Activated CD8-positive, alpha-beta memory T cell treated with anti-CD3 and anti-CD28 coated beads, Interleukin-2, amount 50 U/mL, for 24 hours (primary cell): ENCODE measurements around the gene ATF3.
A peak's percentile ranks its signal among the peaks of the same experiment; 100 is the strongest.

Source experiments
- DNase-seq: peaks from one replicate; pipeline ENCODE4 v3.0.0-alpha.2; 2020; ENCODE audit errors: extremely low read depth

Gene ATF3, protein sequence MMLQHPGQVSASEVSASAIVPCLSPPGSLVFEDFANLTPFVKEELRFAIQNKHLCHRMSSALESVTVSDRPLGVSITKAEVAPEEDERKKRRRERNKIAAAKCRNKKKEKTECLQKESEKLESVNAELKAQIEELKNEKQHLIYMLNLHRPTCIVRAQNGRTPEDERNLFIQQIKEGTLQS

DNA sequence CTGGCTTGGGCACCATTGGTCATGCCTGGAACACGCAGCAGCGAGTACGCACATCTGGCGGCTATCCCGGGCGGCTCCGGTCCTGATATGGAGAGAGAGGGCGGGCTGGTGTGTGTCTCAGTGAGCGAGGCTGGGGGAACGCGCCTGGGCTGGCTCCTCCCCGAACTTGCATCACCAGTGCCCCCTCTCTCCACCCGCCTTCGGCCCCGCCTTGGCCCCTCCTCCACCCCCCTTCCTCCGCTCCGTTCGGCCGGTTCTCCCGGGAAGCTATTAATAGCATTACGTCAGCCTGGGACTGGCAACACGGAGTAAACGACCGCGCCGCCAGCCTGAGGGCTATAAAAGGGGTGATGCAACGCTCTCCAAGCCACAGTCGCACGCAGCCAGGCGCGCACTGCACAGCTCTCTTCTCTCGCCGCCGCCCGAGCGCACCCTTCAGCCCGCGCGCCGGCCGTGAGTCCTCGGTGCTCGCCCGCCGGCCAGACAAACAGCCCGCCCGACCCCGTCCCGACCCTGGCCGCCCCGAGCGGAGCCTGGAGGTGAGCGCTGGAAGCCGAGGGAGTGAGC is at the start of gene ATF3:
ATF3 (plus strand) TSS at position 370 of the 567 bp plus-strand sequence. CDS start 6,261 bp downstream, outside the sequence.
- peak; percentile 73 for DNase-seq

DNA sequence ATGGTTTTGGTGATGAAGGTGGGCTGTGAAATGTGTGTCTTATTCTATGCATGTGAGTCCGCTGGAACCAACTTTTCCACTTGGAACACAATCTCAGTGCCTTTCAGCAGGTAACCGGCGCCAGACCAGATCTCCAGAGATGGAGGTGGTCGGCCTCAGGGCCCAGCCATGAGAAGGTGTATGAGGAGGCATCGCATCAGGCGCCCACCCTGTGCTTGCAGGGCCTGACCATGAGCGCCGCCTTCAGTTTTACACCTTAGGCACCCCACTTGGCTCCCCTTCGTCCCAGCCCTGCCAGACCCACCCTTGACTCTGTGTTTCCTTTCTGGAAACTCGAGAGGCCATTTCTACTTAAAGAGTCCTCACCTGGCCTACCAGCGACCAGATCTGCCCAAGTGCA is 48.6 kb upstream of the ATF3 start:
- DNase-seq = no peak

DNA sequence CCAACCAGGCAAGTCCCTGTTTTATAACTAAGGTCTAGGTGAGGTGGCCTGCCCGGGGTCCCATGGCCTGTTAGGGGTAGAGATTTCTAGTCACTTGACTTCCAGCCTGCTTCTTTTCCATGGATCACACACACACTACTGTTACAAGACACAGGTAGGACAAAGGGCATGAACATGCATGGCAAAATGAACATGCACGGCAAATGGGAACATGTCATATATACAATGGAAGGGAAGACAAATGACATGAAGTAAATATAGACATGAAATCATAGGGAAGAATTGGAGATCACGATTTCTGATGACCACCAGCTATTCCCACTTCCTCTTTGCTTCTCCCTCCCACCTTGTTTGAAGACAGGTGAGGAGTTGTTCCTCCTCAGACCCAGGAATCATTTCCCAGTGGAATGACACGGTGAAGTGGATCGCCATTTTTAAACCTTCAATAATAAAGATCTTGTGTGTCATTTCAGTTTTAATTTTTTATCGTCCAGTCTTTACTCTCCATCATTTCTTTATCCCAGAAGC is 47.6 kb upstream of the ATF3 start:
- no peak for DNase-seq

DNA sequence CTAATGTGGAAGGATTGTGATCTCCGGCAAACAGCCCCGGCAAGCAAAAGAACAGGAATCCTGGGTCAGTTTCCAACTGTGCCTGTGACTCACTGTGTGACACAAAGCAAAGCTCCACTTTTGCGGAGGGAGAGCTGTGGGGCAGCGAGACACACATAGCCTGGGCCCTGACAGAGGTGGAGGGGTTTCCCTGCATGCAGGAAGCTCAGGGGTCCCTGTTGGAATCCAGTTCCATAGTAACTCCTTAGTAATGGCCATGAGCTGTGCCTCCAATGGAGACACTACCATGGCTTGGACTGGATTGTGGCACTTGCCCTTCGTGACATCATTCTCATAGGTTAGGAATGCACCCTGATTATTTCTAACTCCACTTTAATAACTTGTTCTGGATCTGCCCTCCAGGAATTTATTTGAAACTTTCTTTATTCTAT is 47.0 kb upstream of the ATF3 start:
- no peak for DNase-seq

DNA sequence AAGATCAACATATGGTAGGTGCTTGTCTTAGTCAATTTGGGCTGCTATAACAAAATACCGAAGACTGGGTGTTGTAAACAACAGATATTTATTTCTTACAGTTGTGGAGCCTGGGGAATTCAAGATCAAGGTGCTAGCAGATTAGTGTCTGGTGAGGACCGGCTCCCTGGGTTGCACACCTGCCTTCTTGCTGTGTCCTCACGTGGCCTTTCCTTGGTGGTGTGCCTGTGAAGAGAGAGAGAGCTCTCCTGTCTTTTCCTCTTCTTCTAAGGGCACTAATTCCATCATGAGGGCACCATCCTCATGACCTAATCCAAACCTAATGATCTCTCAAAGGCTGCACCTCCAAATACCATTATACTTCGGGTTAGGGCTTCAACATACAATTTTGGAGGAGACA is 45.8 kb upstream of the ATF3 start:
- no peak for DNase-seq

DNA sequence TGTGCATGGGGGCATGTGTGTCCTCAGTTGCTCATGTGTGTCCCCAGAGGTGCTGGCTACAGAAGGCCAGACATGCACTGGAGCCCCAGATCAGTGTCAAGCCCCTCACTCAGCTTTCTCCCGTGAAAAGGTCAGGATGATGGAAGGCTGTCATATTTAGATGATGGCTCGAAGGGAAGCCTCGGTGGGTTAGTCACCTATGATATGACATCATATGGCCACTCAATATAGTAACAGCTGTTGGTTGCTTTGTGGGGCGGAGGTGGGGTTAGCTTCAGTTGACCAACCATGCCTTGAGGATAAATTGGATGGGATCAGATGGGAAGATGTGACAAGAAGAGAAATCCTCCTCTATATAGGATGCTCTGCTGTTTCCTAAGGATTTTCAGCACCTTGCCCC is 43.5 kb upstream of the ATF3 start:
- DNase-seq = no peak

DNA sequence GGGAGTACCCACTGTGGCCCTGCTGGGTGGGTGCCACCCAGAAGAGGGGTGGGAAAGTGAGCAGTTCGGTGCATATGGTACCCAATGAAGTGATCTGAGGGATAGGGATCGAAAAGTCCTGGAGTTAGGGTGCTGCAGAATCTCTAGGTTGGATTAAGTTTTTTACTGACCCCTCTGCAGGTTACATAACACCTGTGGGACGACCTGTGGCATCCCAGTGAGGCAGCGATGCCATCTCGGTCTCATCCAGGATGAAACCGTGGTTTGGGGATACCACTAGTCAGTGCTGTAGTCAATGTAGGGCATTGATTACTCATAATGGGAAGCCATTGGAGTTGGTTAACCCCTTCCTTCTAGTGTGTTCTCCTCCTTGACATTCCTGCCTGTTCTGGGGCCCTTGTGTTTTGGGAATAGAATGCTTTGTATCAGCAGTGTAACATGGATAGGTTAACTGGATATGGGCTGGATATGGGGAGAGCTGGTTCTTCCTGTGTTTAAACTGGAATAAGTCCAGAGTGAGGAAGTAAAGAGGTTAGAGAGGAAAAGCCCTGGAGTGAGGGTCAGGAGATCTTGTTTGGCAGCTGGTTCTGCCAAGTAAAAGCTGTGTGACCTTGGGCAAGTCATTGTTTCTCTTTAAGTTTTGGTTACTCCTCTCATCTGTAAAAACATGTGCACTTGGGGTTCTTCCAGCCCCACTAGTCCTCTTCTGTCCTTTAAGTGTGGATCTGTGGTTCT is 42.8 kb upstream of the ATF3 start:
- no peak for DNase-seq

DNA sequence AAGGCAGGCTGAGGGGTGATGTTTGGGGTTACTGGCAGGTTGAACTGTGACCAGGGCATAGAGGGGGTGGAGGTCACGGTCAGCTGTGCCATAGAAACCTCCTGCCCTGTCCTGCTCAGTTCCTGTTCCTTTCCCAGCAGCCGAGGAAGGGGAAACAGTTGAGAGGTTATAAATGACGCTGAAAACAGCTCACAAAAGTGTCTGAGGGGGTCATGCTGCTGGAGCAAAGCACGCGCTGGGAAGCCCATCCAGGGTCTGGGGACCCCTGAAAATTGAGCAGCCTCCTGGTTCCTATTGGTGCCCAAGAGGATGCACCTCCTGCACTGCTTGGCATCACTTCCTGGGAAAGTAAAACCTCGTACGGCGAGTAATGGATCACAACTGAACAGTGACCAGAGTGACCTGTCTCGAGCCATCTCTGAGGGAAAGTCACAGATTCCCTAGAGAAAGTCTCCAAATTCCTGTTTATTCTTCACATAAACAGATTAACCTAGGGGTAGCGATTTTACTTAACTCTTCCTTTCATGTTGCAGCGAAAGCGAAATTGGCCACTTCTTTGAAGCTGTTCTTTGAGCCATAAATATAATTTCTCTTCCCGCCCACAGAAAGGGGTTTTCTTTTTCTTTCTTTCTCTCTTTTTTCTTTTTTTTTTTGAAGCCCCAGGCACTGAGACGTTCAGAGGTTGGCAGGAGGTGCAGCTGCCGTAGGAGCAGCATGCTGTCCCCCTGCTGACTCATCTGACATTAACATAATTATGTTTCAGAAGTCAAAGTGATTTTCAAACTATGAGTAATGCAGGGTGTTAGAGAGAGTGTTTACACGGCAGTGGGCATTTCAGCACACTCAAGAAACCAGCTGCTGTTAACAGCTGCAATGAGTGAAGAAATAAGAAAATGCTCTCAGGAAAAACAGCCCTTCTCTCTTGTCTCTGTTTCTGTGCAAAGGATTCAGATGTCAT is 41.8 kb upstream of the ATF3 start:
- no peak for DNase-seq

DNA sequence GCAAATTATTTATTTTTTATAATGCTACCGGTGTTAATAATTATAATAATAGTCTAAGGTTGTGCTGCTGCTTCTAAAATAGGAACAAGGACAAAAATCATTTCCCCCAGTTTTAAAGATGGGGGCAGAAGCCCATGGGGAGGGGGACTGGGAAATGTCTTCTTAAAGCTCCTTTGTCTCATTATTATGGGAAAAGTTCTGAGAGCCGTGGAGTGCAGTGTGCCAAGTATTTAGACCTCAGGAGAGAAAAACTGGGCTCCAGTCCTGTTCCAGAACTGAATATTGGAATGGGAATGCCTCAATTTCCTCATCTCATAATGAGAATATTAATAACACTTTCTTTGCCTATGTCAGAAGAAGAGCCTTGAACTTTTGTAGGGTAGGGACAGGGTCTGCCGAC is 40.9 kb upstream of the ATF3 start:
- DNase-seq = no peak

DNA sequence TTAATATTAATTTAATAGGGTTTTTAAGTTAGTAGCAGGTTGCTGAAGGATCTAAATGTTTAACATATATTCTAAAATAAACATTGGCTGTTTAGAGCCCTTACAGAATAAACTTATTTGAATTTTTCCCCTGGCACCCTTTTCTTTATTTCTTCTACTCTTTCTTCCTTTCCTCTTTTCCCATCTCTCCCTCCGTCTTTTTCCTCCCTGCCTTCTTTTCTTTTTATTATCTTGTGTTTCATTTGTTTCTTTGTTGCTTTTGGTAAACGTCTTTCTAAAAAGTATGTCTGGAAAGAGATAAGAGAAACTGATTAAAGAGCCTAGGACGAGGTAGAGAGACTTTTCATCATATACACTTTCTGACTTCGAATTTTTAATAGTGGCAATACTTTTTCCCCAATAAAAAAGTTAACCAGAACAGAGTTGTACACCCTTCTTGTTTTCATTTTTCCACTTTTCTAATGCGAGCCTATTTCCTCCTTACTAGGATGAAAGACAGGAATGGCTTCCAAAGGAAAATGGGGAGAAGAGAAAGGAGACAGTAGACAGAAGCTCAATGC is 39.5 kb upstream of the ATF3 start:
- DNase-seq = no peak

DNA sequence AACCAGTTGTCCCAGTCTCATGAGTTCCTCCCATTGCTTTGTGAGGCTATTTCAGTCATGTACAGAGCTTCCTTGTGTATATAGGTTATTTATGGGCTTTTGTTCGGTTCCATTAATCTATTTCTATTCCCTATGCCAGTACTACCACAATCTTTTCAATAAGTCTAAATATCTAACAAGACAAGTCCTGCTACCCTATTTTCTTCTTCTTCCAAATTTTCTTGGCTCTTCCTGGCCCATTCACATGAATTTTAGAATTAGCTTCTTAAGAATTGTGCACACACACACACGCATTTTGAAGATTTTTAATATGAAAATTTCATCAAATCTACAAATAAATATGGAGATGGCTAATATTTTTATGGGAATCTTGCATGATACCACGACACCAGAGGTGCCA is 33.8 kb upstream of the ATF3 start:
- DNase-seq = no peak

DNA sequence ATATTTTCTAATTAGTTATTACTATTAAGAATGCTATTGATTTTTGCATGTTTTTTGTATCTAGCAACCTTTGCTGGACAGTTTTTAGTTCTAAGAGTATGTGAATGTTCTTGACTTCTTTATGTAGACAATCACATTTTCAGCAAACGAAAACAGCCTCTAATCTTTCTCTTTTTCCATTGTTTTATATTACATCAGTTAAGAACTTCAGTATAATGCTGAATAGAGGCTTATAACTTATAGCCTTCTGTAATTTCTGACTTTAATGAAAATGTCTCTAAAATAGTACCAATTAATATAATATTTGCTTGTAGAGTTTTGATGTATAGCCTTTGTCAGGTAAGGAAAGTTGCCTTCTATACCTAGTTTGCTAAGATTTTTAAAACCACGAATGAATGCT is 33.2 kb upstream of the ATF3 start:
- DNase-seq = no peak

DNA sequence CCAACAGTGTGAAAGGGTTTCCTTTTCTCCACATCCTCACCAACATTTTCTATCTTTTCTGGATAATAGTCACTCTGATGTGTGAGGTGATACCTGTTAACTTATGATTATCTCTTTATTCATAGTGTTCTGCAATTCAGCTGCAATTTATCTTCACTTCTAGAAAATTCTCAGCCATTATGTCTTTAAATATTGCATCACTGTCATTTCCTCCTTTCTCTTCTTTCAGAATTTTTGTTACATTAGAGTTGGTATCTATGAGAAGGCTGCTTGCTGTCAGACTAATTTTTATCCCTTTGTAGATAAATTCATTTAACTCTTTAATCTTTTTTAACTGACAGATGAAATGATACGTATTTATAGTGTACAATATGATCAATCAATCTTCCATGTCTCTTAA is 30.5 kb upstream of the ATF3 start:
- no peak for DNase-seq

DNA sequence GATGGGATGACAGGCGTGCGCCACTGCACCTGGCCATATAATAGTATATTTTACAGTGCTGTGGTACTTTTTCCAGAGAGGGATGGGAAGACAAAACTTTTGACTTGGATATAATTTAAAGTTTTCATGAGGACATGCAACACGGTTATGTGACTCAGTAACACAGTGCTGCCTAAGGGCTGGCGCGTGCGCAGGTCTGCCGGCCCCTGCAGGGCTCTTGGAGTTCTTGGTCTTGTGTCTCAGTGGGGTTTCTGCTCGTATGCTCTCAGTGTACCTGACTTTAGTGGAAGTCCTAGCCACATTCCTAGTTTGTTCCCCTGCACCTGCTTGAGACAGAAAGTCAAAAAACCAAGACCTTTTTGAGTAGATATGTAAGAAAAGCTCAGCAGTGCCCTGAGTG is 27.5 kb upstream of the ATF3 start:
- DNase-seq = no peak

DNA sequence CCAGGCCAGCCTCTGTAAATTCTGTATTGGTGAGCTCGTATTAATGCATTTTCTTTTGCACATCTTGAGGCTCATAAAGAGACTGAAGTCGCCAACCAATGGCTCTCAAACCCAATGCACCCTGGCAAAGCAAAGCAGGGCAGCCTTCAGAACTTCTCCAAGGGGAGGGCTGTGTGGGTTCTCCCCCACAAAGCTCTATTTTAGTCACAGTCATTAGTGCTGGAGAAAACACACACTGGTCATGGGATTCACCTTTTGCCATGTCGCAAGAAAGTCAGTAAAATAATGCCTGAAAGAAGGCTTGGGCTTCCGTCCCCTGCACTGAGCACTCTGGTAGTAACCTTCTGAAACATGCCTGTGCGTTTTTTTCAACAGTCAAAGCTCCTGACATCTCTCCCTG is 26.3 kb upstream of the ATF3 start:
- no peak for DNase-seq

DNA sequence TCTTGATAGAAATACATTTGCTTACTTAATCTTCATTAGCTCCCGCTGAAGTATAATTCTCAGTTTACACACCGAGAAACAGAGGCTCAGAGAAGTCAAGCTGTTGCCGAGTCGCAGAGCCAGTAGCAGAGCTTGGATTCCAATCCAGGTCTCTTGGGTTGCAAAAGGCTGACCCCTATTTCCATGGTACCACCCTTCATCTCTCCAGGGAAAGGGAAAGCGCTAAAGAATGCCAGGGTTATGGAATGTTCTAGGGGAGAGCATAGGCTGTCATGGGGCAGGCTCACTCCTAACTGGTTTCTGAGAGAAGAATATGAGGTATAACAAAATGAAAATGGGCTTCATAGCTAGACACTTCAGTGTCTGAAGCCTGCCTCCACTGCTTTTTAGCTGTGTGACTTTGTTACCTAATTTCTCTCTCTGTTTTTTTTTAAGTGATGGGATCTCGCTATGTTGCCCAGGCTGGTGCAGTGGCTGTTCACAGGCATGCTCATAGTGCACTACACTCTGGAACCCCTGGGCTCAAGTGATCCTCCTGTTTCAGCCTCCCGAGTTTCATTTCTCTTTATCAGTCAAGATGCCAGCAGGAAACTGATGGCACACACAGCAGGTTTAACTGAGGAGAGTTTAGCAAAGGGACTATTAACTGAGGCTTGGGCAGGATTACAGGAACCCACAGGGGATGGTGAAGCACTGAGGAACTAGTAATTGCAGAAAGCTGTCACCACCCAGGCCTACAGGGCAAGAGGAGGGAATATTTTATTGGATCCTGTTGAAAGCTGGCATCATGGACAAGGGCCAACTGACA is 25.5 kb upstream of the ATF3 start:
- no peak for DNase-seq

DNA sequence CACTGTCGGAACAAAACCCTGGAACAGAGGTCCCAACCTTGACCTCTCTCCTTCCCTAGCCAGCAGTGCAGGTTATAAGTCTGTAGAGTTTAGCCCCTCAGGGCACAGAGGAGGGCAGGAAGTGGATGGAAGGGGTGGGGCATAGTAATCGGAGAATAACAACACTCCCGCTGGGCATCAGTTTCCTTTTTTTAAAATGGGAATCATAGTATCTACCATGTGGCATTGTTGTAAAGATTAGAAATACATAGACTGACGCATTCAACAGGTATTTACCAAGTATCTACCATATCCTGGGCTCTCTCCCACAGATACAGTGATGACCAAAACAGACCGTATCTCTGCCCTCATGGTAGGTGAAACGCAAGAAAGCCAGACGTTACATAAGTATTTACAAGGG is 24.9 kb upstream of the ATF3 start:
- DNase-seq = no peak

DNA sequence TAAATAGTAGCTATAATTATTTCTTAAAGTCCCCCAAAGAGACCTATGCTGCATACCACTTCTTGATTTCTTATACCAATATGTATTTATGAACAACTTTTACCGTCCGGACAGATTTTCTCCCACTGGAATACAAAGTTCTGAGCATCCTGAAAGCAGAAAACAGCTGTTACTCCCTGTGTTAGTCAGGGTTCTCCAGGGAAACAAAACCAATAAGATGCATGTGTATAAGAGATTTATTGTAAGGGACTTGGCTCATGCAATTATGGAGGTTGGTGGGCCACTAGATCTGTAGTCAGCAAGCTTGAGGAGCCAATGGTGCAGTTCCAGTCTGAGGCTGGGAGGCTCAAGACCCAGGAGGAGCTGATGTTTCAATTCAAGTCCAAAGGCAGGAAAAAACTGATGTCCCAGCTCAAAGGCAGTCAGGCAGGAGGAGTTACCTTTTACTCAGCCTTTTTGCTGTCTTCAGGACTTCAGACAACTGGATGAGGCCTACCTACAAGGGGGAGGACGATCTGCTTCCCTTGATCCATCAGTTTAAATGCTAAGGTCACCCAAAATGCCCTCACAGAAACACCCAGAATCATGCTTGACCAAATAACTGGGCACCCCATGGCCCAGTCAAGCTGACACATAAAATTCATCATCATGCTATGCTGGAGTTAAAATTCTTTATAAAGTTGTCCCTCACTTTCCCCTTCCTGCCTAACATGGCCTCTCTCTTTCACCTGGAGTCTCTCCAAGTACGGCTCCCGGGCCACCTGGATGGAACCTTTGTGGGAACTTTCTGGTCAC is 24.3 kb upstream of the ATF3 start:
- no peak for DNase-seq

DNA sequence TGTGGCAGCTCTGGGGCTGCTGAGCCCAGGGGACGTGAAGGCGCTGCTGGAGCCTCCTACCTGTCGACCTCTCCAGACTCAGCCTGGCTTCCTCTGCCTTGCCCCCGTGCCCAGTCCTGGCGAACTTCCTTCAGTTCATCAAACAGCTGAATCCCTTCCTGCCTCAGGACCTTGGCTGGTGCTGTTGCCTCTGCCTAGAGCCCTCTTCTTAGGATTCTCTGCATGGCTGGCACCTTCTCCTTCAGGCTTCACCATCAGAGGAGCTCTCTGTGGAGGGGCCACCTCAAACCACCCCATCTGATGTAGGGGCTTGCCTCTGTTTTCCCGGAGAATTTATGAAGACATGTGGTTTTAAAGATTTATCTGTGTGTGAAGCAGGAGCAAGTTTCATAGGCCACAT is 23.4 kb upstream of the ATF3 start:
- DNase-seq = no peak
